MM.1S (cell line): ENCODE results near the gene HRH2.

Experiments
- DNase-seq: peaks from one replicate; pipeline ENCODE4 v3.0.0-alpha.2; 2015
- H2AFZ ChIP-seq: fragments of 300-600 bp; sonication (generic); 2 replicates; pipeline ENCODE4 v1.6.0; 2016; ENCODE audit warnings: antibody characterized with exemption, low read length
- H3F3A ChIP-seq: fragments of 300-600 bp; sonication (generic); 2 replicates; pipeline ENCODE4 v1.6.1; 2016; ENCODE audit warnings: mild to moderate bottlenecking, antibody characterized with exemption, low read length, moderate library complexity, mixed read lengths; ENCODE audit not compliant: insufficient read depth
- H3K27ac ChIP-seq: fragments of 300-600 bp; sonication (generic); 2 replicates; pipeline ENCODE4 v1.5.1; 2016; ENCODE audit warnings: mild to moderate bottlenecking, low read length
- H3K27me3 ChIP-seq: fragments of 300-600 bp; sonication (generic); replicated peaks from 2 replicates; pipeline ENCODE4 v1.6.0; 2016; ENCODE audit warnings: low read length; ENCODE audit not compliant: insufficient read depth
- H3K36me3 ChIP-seq: fragments of 300-600 bp; sonication (generic); replicated peaks from 2 replicates; pipeline ENCODE4 v1.6.1; 2016; ENCODE audit warnings: mild to moderate bottlenecking, low read length, mixed read lengths; ENCODE audit not compliant: insufficient read depth
- H3K4me1 ChIP-seq: fragments of 300-600 bp; sonication (generic); 2 replicates; pipeline ENCODE4 v1.6.1; 2016; ENCODE audit warnings: low read length, mixed read lengths
- H3K4me2 ChIP-seq: fragments of 300-600 bp; sonication (generic); 2 replicates; pipeline ENCODE4 v1.6.0; 2016; ENCODE audit warnings: low read depth, low read length
- H3K4me3 ChIP-seq: fragments of 300-600 bp; sonication (generic); 2 replicates; pipeline ENCODE4 v1.5.1; 2016; ENCODE audit warnings: low read length, mixed read lengths
- H3K79me2 ChIP-seq: fragments of 300-600 bp; sonication (generic); 2 replicates; pipeline ENCODE4 v1.6.1; 2016; ENCODE audit warnings: mixed run types, low read length, mixed read lengths
- H3K9ac ChIP-seq: fragments of 300-600 bp; sonication (generic); 2 replicates; pipeline ENCODE4 v1.6.1; 2016; ENCODE audit warnings: low read length, mixed read lengths
- H3K9me2 ChIP-seq: fragments of 300-600 bp; sonication (generic); replicated peaks from 2 replicates; pipeline ENCODE4 v1.6.1; 2016; ENCODE audit warnings: mild to moderate bottlenecking, low read length, mixed read lengths; ENCODE audit not compliant: insufficient read depth
- H3K9me3 ChIP-seq: fragments of 300-600 bp; sonication (generic); replicated peaks from 2 replicates; pipeline ENCODE4 v1.6.1; 2016; ENCODE audit warnings: mild to moderate bottlenecking, low read length, mixed read lengths; ENCODE audit not compliant: insufficient read depth
- H4K20me1 ChIP-seq: fragments of 300-600 bp; sonication (generic); 2 replicates; pipeline ENCODE4 v1.6.1; 2016; ENCODE audit warnings: mild to moderate bottlenecking, low read length, moderate library complexity, mixed read lengths; ENCODE audit not compliant: insufficient read depth
- CTCF ChIP-seq: fragments of 300-600 bp; sonication (generic); IDR thresholded peaks from 2 replicates; pipeline ENCODE4 v1.5.1; 2016; ENCODE audit warnings: antibody characterized with exemption, low read length, mixed read lengths
- EZH2 ChIP-seq: fragments of 300-600 bp; sonication (generic); optimal IDR thresholded peaks from 2 replicates; pipeline ENCODE3; 2017; ENCODE audit warnings: low read depth, mild to moderate bottlenecking, antibody characterized with exemption, low read length, mixed read lengths
- EZH2phosphoT487 ChIP-seq: fragments of 300-600 bp; sonication (generic); IDR thresholded peaks from 2 replicates; pipeline ENCODE4 v1.6.1; 2018; ENCODE audit warnings: antibody characterized with exemption, low read length

Gene HRH2

GRCh38 chr5:175654339-175654738, 3.5 kb upstream of the HRH2 start:
- H3K9ac ChIP-seq, result no peak overlapping the region
- peaks cover 19% of the 10 kb centered on the region for H3K79me2 ChIP-seq
- H3K27ac ChIP-seq, result peak overlapping the region; percentile 93; the same call in 1 of the 2 replicates
- no peak overlapping the region for H3K4me3 ChIP-seq
- peaks cover 75% of the 10 kb centered on the region for H3F3A ChIP-seq
- no peaks in the 10 kb centered on the region for H3K27me3 ChIP-seq
- H3K4me2 ChIP-seq, result peak overlapping the region; percentile 77
- H4K20me1 ChIP-seq, result no peaks in the 10 kb centered on the region
- H3K4me1 ChIP-seq, result peaks cover 78% of the 10 kb centered on the region
- H2AFZ ChIP-seq, result no peak overlapping the region
- no peak for DNase-seq
- H3K36me3 ChIP-seq, result no peaks in the 10 kb centered on the region
- TF ChIP-seq EZH2, result no peak
- TF ChIP-seq CTCF, result no peak
- no peak for TF ChIP-seq EZH2phosphoT487
- no peaks in the 10 kb centered on the region for H3K9me3 ChIP-seq
- H3K9me2 ChIP-seq, result no peaks in the 10 kb centered on the region

GRCh38 chr5:175654807-175655206, 3.1 kb upstream of the HRH2 start:
- H3K9ac ChIP-seq, result no peak overlapping the region
- H3K27me3 ChIP-seq, result no peaks in the 10 kb centered on the region
- H3K9me2 ChIP-seq, result no peaks in the 10 kb centered on the region
- peaks cover 24% of the 10 kb centered on the region for H3K79me2 ChIP-seq
- TF ChIP-seq CTCF, result no peak; the same call in 1 of the 2 replicates
- no peak for TF ChIP-seq EZH2
- TF ChIP-seq EZH2phosphoT487, result no peak
- no peaks in the 10 kb centered on the region for H3K9me3 ChIP-seq
- H3K4me3 ChIP-seq, result no peak overlapping the region
- H2AFZ ChIP-seq, result no peak overlapping the region
- peaks cover 4% of the 10 kb centered on the region for H4K20me1 ChIP-seq
- H3F3A ChIP-seq, result peaks cover 73% of the 10 kb centered on the region
- H3K36me3 ChIP-seq, result no peaks in the 10 kb centered on the region
- peaks cover 79% of the 10 kb centered on the region for H3K4me1 ChIP-seq
- DNase-seq, result peak; percentile 77
- H3K4me2 ChIP-seq, result peak overlapping the region; percentile 77; the same call in 1 of the 2 replicates
- H3K27ac ChIP-seq, result peak overlapping the region; percentile 93; the same call in 1 of the 2 replicates

GRCh38 chr5:175655411-175655810, 2.5 kb upstream of the HRH2 start:
- Histone ChIP-seq H3K9ac (no peak overlapping the region), H3K79me2 (peaks cover 30% of the 10 kb centered on the region), H2AFZ (no peak overlapping the region), H3K4me2 (peak overlapping the region; percentile 8; the same call in 1 of the 2 replicates), H3K4me1 (peaks cover 78% of the 10 kb centered on the region), H3K9me2 (no peaks in the 10 kb centered on the region), H4K20me1 (peaks cover 10% of the 10 kb centered on the region), H3K27ac (peak overlapping the region; percentile 93), H3K27me3 (no peaks in the 10 kb centered on the region), H3K9me3 (no peaks in the 10 kb centered on the region), H3K4me3 (no peak overlapping the region), H3K36me3 (0 out of 2 replicates have a peak, but pooled peaks cover under 1% of the 10 kb centered on the region), H3F3A (peaks cover 67% of the 10 kb centered on the region)
- TF ChIP-seq EZH2phosphoT487 (no peak), EZH2 (no peak), CTCF (no peak)
- no peak for DNase-seq
